Endothelial cell of umbilical vein (primary cell): ENCODE data around the gene MSH3. TPM values are rescaled to one million over a fixed set of nuclear protein-coding genes. Genes with fewer than 3 reads are reported as not detected.

Experiments
- BruUV-seq: library from RNA; stranded (reverse); fragments of 400-500 nt; replicated peaks from 2 replicates; lab custom pipeline; 2021; lab: Mats Ljungman, UMichigan
- CTCF ChIA-PET: fragments of 300-600, 350-600 bp; sonication (Branson Sonifier 250); formaldehyde crosslinking; loops from one replicate; lab custom pipeline; 2021; ENCODE audit warnings: antibody characterized with exemption, inconsistent platforms; lab: Charles Lee
- POLR2A ChIA-PET: fragments of 300-600, 350-600 bp; sonication (Branson Sonifier 250); formaldehyde crosslinking; loops from one replicate; lab custom pipeline; 2021; ENCODE audit warnings: antibody characterized with exemption, inconsistent platforms; lab: Charles Lee
- DNase-seq: peaks from one replicate; pipeline ENCODE4 v3.0.0-alpha.2; 2011; ENCODE audit warnings: low read depth, low spot score
- FAIRE-seq: peaks from 2 replicates; lab custom pipeline; 2011; peaks lifted over from hg19 to GRCh38; lab: Jason Lieb, UNC
- H2AFZ ChIP-seq: 2 replicates; pipeline ENCODE4 v1.6.0; 2012; ENCODE audit warnings: low read depth, low read length, control low read depth, inconsistent platforms
- H3K27ac ChIP-seq: 2 replicates; pipeline ENCODE4 v1.5.1; 2011; ENCODE audit warnings: low read depth, mild to moderate bottlenecking, control low read depth, low read length, moderate library complexity; ENCODE audit not compliant: insufficient read depth
- H3K27me3 ChIP-seq, 2 experiments: 2 replicates each; pipeline versions ENCODE4 v1.6.0 to v1.6.1; 2011; ENCODE audit warnings: low read length in 2 of 2, mixed read lengths in 1 of 2; ENCODE audit not compliant: control insufficient read depth in 2 of 2, insufficient read depth in 2 of 2
- H3K36me3 ChIP-seq, 2 experiments: 2 replicates in 1 of 2; 3 replicates in 1 of 2; pipeline ENCODE4 v1.5.1; 2011; ENCODE audit warnings: low read length in 2 of 2, mild to moderate bottlenecking in 1 of 2, moderate library complexity in 1 of 2; ENCODE audit not compliant: control insufficient read depth in 2 of 2, insufficient read depth in 2 of 2; ENCODE audit errors: extremely low read depth in 1 of 2
- H3K4me1 ChIP-seq: 3 replicates; pipeline ENCODE4 v1.5.1; 2011; ENCODE audit warnings: mild to moderate bottlenecking, low read length; ENCODE audit not compliant: control insufficient read depth, insufficient read depth; ENCODE audit errors: extremely low read depth
- H3K4me2 ChIP-seq: 2 replicates; pipeline ENCODE4 v1.6.1; 2011; ENCODE audit warnings: low read length, control low read depth, mixed read lengths; ENCODE audit not compliant: insufficient read depth
- H3K4me3 ChIP-seq, 3 experiments: fragments of 200-600 bp in 1 of 3; sonication (generic), shearing (Covaris generic) in 1 of 3; replicated peaks in 1 of 3; 2 replicates each; pipeline ENCODE4 v1.5.1; 2011 to 2016; ENCODE audit warnings: control low read depth in 3 of 3, low read length in 3 of 3, mild to moderate bottlenecking in 2 of 3, inconsistent platforms in 1 of 3, low read depth in 1 of 3, moderate library complexity in 1 of 3; ENCODE audit not compliant: insufficient read depth in 1 of 3
- H3K79me2 ChIP-seq: 2 replicates; pipeline ENCODE4 v1.6.0; 2012; ENCODE audit warnings: low read length, inconsistent platforms; ENCODE audit not compliant: control insufficient read depth, insufficient read depth
- H3K9ac ChIP-seq: replicated peaks from 2 replicates; pipeline ENCODE3; 2011; ENCODE audit warnings: low read length, control low read depth; ENCODE audit not compliant: insufficient read depth; ENCODE audit errors: extremely low read depth
- H3K9me1 ChIP-seq: replicated peaks from 3 replicates; pipeline ENCODE4 v1.6.0; 2011; ENCODE audit warnings: mild to moderate bottlenecking, low read length; ENCODE audit not compliant: control insufficient read depth, insufficient read depth; ENCODE audit errors: extremely low read depth
- H3K9me3 ChIP-seq: replicated peaks from 2 replicates; pipeline ENCODE4 v1.5.1; 2012; ENCODE audit warnings: low read length, inconsistent platforms; ENCODE audit not compliant: control insufficient read depth, insufficient read depth
- H4K20me1 ChIP-seq: replicated peaks from 2 replicates; pipeline ENCODE3; 2011; ENCODE audit warnings: mild to moderate bottlenecking, low read length; ENCODE audit not compliant: control insufficient read depth, insufficient read depth; ENCODE audit errors: extremely low read depth
- FOS ChIP-seq: IDR thresholded peaks from 2 replicates; pipeline ENCODE4 v1.6.1; 2011; ENCODE audit warnings: mild to moderate bottlenecking, low read length, moderate library complexity, borderline replicate concordance; ENCODE audit not compliant: insufficient read depth
- GATA2 ChIP-seq: IDR thresholded peaks from 2 replicates; pipeline ENCODE4 v1.7.0; 2011; ENCODE audit warnings: low read depth, mild to moderate bottlenecking, moderate library complexity, mixed read lengths, low read length; ENCODE audit not compliant: insufficient read length, insufficient read depth
- MYC ChIP-seq: IDR thresholded peaks from one replicate; pipeline ENCODE4 v1.6.1; 2011; ENCODE audit warnings: mild to moderate bottlenecking, low read depth, low read length
- POLR2A ChIP-seq: IDR thresholded peaks from 2 replicates; pipeline ENCODE4 v1.6.1; 2012; ENCODE audit warnings: low read depth, mild to moderate bottlenecking, control low read depth, low read length
- dilution Hi-C: fragments of 300-500 bp; cut with MboI; formaldehyde crosslinking; loops from one replicate; pipeline ENCODE4 v1.15.0; 2019; ENCODE audit warnings: low sequenced_read_pairs; ENCODE audit not compliant: extremely low pct_ligation_motif_present
- intact Hi-C: fragments of 100-400 bp; cut with micrococcal nuclease; formaldehyde crosslinking; loops from one replicate; pipeline ENCODE4 v1.10.0; 2022
- polyA plus RNA-seq, 4 experiments: library from polyadenylated mRNA; depleted of rRNA in 3 of 4; stranded (reverse) in 3 of 4; unstranded in 1 of 4; fragments of >200 nt; gene quantifications; 2 replicates each; pipeline versions ENCODE4 v1.2.1 to v1.2.3, GENCODE V29; 2011 to 2012; ENCODE audit warnings: missing spikeins in 1 of 4
- total RNA-seq: library from RNA; stranded (reverse); gene quantifications from 2 replicates; pipeline ENCODE4 v1.2.3, GENCODE V29; 2021
- TF ChIP-seq, protein P1 (sequence below), 2 donors: IDR thresholded peaks; 1 replicate in 1 of 2; 2 replicates in 1 of 2; pipeline ENCODE4 v1.5.1; 2011; ENCODE audit warnings: low read length in 2 of 2, mild to moderate bottlenecking in 2 of 2, moderate library complexity in 2 of 2, control low read depth in 1 of 2, inconsistent platforms in 1 of 2, low read depth in 1 of 2; ENCODE audit not compliant: insufficient read depth in 1 of 2; ENCODE audit errors: extremely low read depth in 1 of 2
- TF ChIP-seq, protein P2 (sequence below): IDR thresholded peaks from 2 replicates; pipeline ENCODE4 v1.6.1; 2011; ENCODE audit not compliant: insufficient read depth, insufficient read length

Gene MSH3
- total and polyA plus RNA-seq, 2 donors (not counting 3 experiments of a cell fraction or from before 2014, with no cell fraction given) = 2.0 to 13.0 TPM

DNA sequence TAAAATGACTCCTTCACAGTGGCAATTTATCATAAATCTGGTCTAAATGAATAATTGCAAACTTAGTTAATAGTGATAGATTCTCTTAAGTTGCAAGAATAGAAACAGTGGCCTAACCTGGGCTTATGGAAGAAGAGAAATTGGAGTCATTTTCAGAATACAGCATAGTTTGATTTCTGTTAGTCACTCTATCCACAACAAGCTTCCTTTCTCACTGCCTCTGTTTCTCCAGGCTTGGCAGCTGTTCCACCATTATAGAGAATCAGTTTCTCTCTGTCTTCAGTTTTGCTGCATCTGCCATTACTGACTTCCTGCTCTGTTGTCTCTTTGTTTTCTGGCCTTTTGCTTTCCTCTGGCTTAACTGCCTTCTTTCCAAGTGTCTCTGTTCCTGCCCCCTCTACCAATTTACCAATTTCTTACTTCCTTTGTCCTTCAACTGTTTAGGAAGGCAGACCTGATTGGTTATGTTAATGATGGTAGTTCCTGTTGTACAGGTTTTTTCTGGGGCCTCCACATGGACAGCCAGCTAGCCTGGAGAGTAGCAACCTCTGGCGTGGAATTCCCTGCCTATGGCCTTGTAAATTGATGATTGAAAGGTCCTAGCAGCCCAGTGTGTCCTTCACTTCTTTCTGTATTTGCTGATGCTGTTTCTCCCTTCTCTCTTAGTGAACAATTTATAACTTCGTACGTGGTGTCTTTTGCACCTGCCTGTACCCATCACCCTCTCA lies 229.8 kb downstream of the MSH3 start:
- H3K9me1 ChIP-seq = no peaks in the 10 kb centered on the region
- BruUV-seq = no TSS peak
- H3K27ac ChIP-seq = no peak overlapping the region
- dilution Hi-C loops (no loop called here), intact Hi-C loops (no loop called here)
- no peak overlapping the region for H3K9ac ChIP-seq
- FAIRE-seq (no peak), DNase-seq (no peak)
- H3K9me3 ChIP-seq = no peaks in the 10 kb centered on the region
- ChIA-PET CTCF (interaction anchor here (1.1 kb wide), 1 partner anchor 19 kb away, joined by 3 read pairs; no protein-coding TSS in a partner anchor), POLR2A (no interaction called here)
- no peak overlapping the region for H3K4me2 ChIP-seq
- no peaks in the 10 kb centered on the region for H3K4me1 ChIP-seq
- H3K36me3 ChIP-seq = no peaks in the 10 kb centered on the region
- H2AFZ ChIP-seq = no peak overlapping the region
- H3K27me3 ChIP-seq = no peaks in the 10 kb centered on the region
- no peaks in the 10 kb centered on the region for H4K20me1 ChIP-seq
- no peaks in the 10 kb centered on the region for H3K79me2 ChIP-seq
- TF ChIP-seq FOS = no peak
- no peak for TF ChIP-seq GATA2
- no peak for TF ChIP-seq POLR2A
- TF ChIP-seq, protein P1, sequence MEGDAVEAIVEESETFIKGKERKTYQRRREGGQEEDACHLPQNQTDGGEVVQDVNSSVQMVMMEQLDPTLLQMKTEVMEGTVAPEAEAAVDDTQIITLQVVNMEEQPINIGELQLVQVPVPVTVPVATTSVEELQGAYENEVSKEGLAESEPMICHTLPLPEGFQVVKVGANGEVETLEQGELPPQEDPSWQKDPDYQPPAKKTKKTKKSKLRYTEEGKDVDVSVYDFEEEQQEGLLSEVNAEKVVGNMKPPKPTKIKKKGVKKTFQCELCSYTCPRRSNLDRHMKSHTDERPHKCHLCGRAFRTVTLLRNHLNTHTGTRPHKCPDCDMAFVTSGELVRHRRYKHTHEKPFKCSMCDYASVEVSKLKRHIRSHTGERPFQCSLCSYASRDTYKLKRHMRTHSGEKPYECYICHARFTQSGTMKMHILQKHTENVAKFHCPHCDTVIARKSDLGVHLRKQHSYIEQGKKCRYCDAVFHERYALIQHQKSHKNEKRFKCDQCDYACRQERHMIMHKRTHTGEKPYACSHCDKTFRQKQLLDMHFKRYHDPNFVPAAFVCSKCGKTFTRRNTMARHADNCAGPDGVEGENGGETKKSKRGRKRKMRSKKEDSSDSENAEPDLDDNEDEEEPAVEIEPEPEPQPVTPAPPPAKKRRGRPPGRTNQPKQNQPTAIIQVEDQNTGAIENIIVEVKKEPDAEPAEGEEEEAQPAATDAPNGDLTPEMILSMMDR (IDR thresholded peaks at IDR 0.05; ENCODE audit: extremely low read depth in 1 of 2, insufficient read depth in 1 of 2, low read depth in 1 of 2, low read length in 2 of 2) = no peak
- TF ChIP-seq, protein P2, sequence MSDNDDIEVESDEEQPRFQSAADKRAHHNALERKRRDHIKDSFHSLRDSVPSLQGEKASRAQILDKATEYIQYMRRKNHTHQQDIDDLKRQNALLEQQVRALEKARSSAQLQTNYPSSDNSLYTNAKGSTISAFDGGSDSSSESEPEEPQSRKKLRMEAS = no peak
- TF ChIP-seq MYC = no peak
- H3K4me3 ChIP-seq = no peak overlapping the region
